SH-SY5Y (cell line): ENCODE results near the gene CEP76.

ENCODE experiments used
- GATA2 ChIP-seq: IDR thresholded peaks from 2 replicates; pipeline ENCODE4 v1.6.1; 2011; ENCODE audit warnings: mild to moderate bottlenecking, low read depth, low read length
- GATA3 ChIP-seq: IDR thresholded peaks from 2 replicates; pipeline ENCODE4 v1.6.1; 2011; ENCODE audit warnings: low read depth, mild to moderate bottlenecking, low read length, moderate library complexity

DNA sequence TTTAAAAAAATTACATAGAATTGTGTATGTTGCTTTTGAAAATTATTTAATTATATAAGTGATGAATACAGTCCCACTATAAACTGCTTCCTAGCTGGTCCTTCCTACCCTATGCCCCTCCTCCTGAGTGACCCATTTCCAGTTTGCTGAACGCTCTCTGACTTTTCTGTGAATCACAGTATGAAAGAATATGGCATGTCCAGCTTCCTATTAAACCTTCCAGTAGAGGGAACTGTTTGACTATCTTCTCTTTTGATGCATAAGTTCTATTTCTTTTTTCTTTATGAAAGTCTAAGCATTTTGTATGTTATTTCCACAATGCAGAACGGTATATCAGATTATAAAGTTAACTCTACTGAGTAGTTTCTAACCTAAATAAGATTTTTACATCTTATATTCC is 41.6 kb upstream of the CEP76 start:
- TF ChIP-seq GATA2 (no peak), GATA3 (no peak)
